ENCODE results near the gene TRAF1. TPM values are rescaled to one million over a fixed set of nuclear protein-coding genes. Genes with fewer than 3 reads are reported as not detected.

The TRAF1 gene
- total RNA-seq, 3 donors from 2014 or later, result 4.9 to 8.6 (median 7.3) TPM

Other genes with a start within 250 kb of the TRAF1 start
- 10 to 100 TPM; 22.0 to 30.3 (median 27.2) TPM for gene MEGF9, start 212.3 kb downstream of the TRAF1 start, total RNA-seq
- 10 to 100 TPM; 44.9 to 49.9 (median 49.8) TPM for gene FBXW2, start 133.4 kb downstream of the TRAF1 start, total RNA-seq
- gene PSMD5, start 83.9 kb downstream of the TRAF1 start, total RNA-seq, result 10 to 100 TPM; 48.3 to 54.1 (median 50.3) TPM
- gene PHF19, start 49.6 kb downstream of the TRAF1 start, total RNA-seq, result 10 to 100 TPM; 16.5 to 33.1 (median 19.0) TPM
- gene C5, start 123.5 kb upstream of the TRAF1 start, total RNA-seq, result 10 to 100 TPM in 2 of 3 donors, 1 to 10 TPM in 1; 5.9 to 22.7 (median 13.2) TPM
- 10 to 100 TPM; 18.4 to 26.8 (median 22.9) TPM for gene CNTRL, start 148.2 kb upstream of the TRAF1 start, total RNA-seq

All from breast epithelium (tissue), 3 donors.